BJ (cell line): ENCODE data around the gene PDGFC. TPM values are rescaled to one million over a fixed set of nuclear protein-coding genes. Genes with fewer than 3 reads are reported as not detected.
"Not testable (repeated sequence)": the region's sequence is repeated elsewhere in the genome, so short reads cannot be mapped to it uniquely, and the experiment has no call there.

Experiments
- CTCF ChIA-PET: fragments of 350-600 bp; formaldehyde crosslinking; extraction: SDS; loops from one replicate; lab custom pipeline; 2021; ENCODE audit warnings: antibody characterized with exemption, inconsistent platforms; lab: Yijun Ruan, JAX
- POLR2A ChIA-PET: fragments of 300-600 bp; sonication (Branson Sonifier 250); formaldehyde crosslinking; extraction: SDS; loops from one replicate; lab custom pipeline; 2021; ENCODE audit warnings: antibody characterized with exemption; lab: Charles Lee
- DNase-seq: peaks from one replicate; pipeline ENCODE4 v3.0.0-alpha.2; 2011; ENCODE audit warnings: low read depth
- H3K27me3 ChIP-seq: 2 replicates; pipeline ENCODE4 v1.6.0; 2011; ENCODE audit warnings: low read length; ENCODE audit not compliant: control insufficient read depth, insufficient read depth
- H3K36me3 ChIP-seq: 2 replicates; pipeline ENCODE4 v1.5.1; 2011; ENCODE audit warnings: low read length; ENCODE audit not compliant: control insufficient read depth, insufficient read depth
- H3K4me3 ChIP-seq: 2 replicates; pipeline ENCODE4 v1.5.1; 2011; ENCODE audit warnings: low read depth, mild to moderate bottlenecking, control low read depth, low read length
- CTCF ChIP-seq: IDR thresholded peaks from 2 replicates; pipeline ENCODE4 v1.5.1; 2011; ENCODE audit warnings: low read depth, mild to moderate bottlenecking, control low read depth, inconsistent platforms, low read length, moderate library complexity; ENCODE audit not compliant: insufficient read depth
- polyA plus RNA-seq: library from polyadenylated mRNA; depleted of rRNA; stranded (reverse); fragments of >200 nt; gene quantifications from 2 replicates; pipeline ENCODE4 v1.2.3, GENCODE V29; 2011

PDGFC gene
- polyA plus RNA-seq, 1 experiment, result 22.4 TPM

GRCh38 chr4:156875704-156876103, 95.9 kb downstream of the PDGFC start:
- DNase-seq, result no peak
- Histone ChIP-seq H3K27me3 (no peaks in the 10 kb centered on the region), H3K36me3 (no peaks in the 10 kb centered on the region), H3K4me3 (no peak overlapping the region)
- no peak for TF ChIP-seq CTCF
- ChIA-PET POLR2A (no interaction called here), CTCF (no interaction called here)

GRCh38 chr4:156875055-156875454, 96.5 kb downstream of the PDGFC start:
- Histone ChIP-seq H3K4me3 (no peak overlapping the region), H3K27me3 (no peaks in the 10 kb centered on the region), H3K36me3 (no peaks in the 10 kb centered on the region)
- DNase-seq, result no peak
- ChIA-PET CTCF (interaction anchor here (1.0 to 1.2 kb wide), 2 partner anchors 67 to 299 kb away, joined by 3 to 5 read pairs; no protein-coding TSS in a partner anchor), POLR2A (no interaction called here)
- no peak for TF ChIP-seq CTCF

- Histone ChIP-seq H3K36me3 (no peaks in the 10 kb centered on the region), H3K4me3 (no peak overlapping the region), H3K27me3 (no peaks in the 10 kb centered on the region)
- POLR2A ChIA-PET, result no interaction called here
- CTCF ChIA-PET, result interaction anchor here (0.9 to 1.1 kb wide), 2 partner anchors 10 to 11 kb away, joined by 3 read pairs; no protein-coding TSS in a partner anchor
- no peak for TF ChIP-seq CTCF
- no peak for DNase-seq
Observed at GRCh38 chr4:156873799-156874198, 97.8 kb downstream of the PDGFC start.

GRCh38 chr4:156870861-156871260, 100.7 kb downstream of the PDGFC start:
- POLR2A ChIA-PET, result no interaction called here
- CTCF ChIA-PET, result no interaction called here
- no peak for DNase-seq
- H3K36me3 ChIP-seq, result no peaks in the 10 kb centered on the region
- TF ChIP-seq CTCF, result no peak
- no peaks in the 10 kb centered on the region for H3K27me3 ChIP-seq
- no peak overlapping the region for H3K4me3 ChIP-seq

- Histone ChIP-seq H3K36me3 (no peaks in the 10 kb centered on the region), H3K4me3 (no peak overlapping the region), H3K27me3 (no peaks in the 10 kb centered on the region)
- POLR2A ChIA-PET, result no interaction called here
- DNase-seq, result no peak
- TF ChIP-seq CTCF, result no peak
- CTCF ChIA-PET, result no interaction called here
Observed at GRCh38 chr4:156870131-156870530, 101.5 kb downstream of the PDGFC start.

GRCh38 chr4:156866088-156866487, 105.5 kb downstream of the PDGFC start:
- H3K36me3 ChIP-seq, H3K27me3 ChIP-seq, POLR2A ChIA-PET, DNase-seq, H3K4me3 ChIP-seq: not testable (repeated sequence)
- CTCF ChIA-PET, result interaction anchor here (1.4 kb wide), 1 partner anchor 10 kb away, joined by 3 read pairs; no protein-coding TSS in a partner anchor
